Stimulated activated CD4-positive, alpha-beta T cell treated with anti-CD3 and anti-CD28 coated beads, Interleukin-12 subunit alpha, Interleukin-12 subunit beta, amount 100 ng/mL, for 48 hours (primary cell): Measurements from ENCODE around the gene CEP20.
"Not testable (repeated sequence)": the region's sequence is repeated elsewhere in the genome, so short reads cannot be mapped to it uniquely, and the experiment has no call there.

Experiments used
- DNase-seq, 3 donors: peaks; one replicate each; pipeline ENCODE4 v3.0.0-alpha.2; 2020; ENCODE audit warnings: low read depth in 2 of 3, low spot score in 1 of 3

Gene CEP20

GRCh38 chr16:15858921-15859668 is 29.3 kb downstream of the CEP20 start:
- no peak for DNase-seq

GRCh38 chr16:15857724-15858560 is 30.5 kb downstream of the CEP20 start:
- DNase-seq: no peak

GRCh38 chr16:15856901-15857698 is 31.3 kb downstream of the CEP20 start, which contains the start of gene MYH11:
MYH11 (minus strand) TSS chr16:15857028; CDS start chr16:15838252, 18,776 bp downstream.
- no peak for DNase-seq

GRCh38 chr16:15856182-15856581 is 32.2 kb downstream of the CEP20 start:
- DNase-seq: no peak

- DNase-seq: no peak
Measured at GRCh38 chr16:15855704-15856003, 32.7 kb downstream of the CEP20 start.

GRCh38 chr16:15854906-15855703 is 33.3 kb downstream of the CEP20 start:
- no peak for DNase-seq

- DNase-seq: no peak
Measured at GRCh38 chr16:15854061-15854460, 34.3 kb downstream of the CEP20 start.

- no peak for DNase-seq
Measured at GRCh38 chr16:15853021-15853420, 35.4 kb downstream of the CEP20 start.

GRCh38 chr16:15850555-15850954 is 37.8 kb downstream of the CEP20 start:
- not testable (repeated sequence) for DNase-seq

GRCh38 chr16:15849209-15849981 is 39.0 kb downstream of the CEP20 start:
- DNase-seq: no peak

GRCh38 chr16:15847611-15848175 is 40.7 kb downstream of the CEP20 start:
- DNase-seq: no peak

GRCh38 chr16:15846510-15846909 is 41.9 kb downstream of the CEP20 start:
- DNase-seq: no peak

GRCh38 chr16:15843635-15844279 is 44.6 kb downstream of the CEP20 start:
- no peak for DNase-seq

GRCh38 chr16:15839204-15839603 is 49.2 kb downstream of the CEP20 start:
- DNase-seq: not testable (repeated sequence)

- DNase-seq: no peak
Measured at GRCh38 chr16:15837761-15838160, 50.6 kb downstream of the CEP20 start.

GRCh38 chr16:15836965-15837611 is 51.3 kb downstream of the CEP20 start:
- DNase-seq: no peak

- no peak for DNase-seq
Measured at GRCh38 chr16:15836074-15836473, 52.3 kb downstream of the CEP20 start.

GRCh38 chr16:15835136-15835878 is 53.1 kb downstream of the CEP20 start:
- DNase-seq: no peak
